ENCODE results near the gene CYFIP2.
A peak's percentile ranks its signal among the peaks of the same experiment; 100 is the strongest.

CYFIP2 gene

GRCh38 chr5:157327771-157328170 lies 61.8 kb downstream of the CYFIP2 start:
- no peak for DNase-seq

- DNase-seq: peak; percentile 51
Measured at GRCh38 chr5:157328277-157328912, 62.5 kb downstream of the CYFIP2 start.

GRCh38 chr5:157331807-157332206 lies 65.9 kb downstream of the CYFIP2 start:
- no peak for DNase-seq

GRCh38 chr5:157335534-157336422 lies 69.9 kb downstream of the CYFIP2 start:
- no peak for DNase-seq

- DNase-seq: no peak
Measured at GRCh38 chr5:157336423-157336744, 70.5 kb downstream of the CYFIP2 start.

- DNase-seq: no peak
Measured at GRCh38 chr5:157339409-157339808, 73.5 kb downstream of the CYFIP2 start.

- DNase-seq: peak; percentile 28
Measured at GRCh38 chr5:157342822-157343402, 77.0 kb downstream of the CYFIP2 start.

- no peak for DNase-seq
Measured at GRCh38 chr5:157343842-157344790, 78.2 kb downstream of the CYFIP2 start.

- DNase-seq: no peak
Measured at GRCh38 chr5:157345067-157345466, 79.1 kb downstream of the CYFIP2 start.

GRCh38 chr5:157345485-157345884 lies 79.6 kb downstream of the CYFIP2 start:
- no peak for DNase-seq

- no peak for DNase-seq
Measured at GRCh38 chr5:157347301-157348048, 81.6 kb downstream of the CYFIP2 start.

- no peak for DNase-seq
Measured at GRCh38 chr5:157348049-157348400, 82.1 kb downstream of the CYFIP2 start.

GRCh38 chr5:157350939-157351801 lies 85.2 kb downstream of the CYFIP2 start:
- DNase-seq: no peak

GRCh38 chr5:157351802-157352092 lies 85.8 kb downstream of the CYFIP2 start:
- DNase-seq: no peak

GRCh38 chr5:157352756-157353340 lies 86.9 kb downstream of the CYFIP2 start:
- no peak for DNase-seq

- no peak for DNase-seq
Measured at GRCh38 chr5:157354800-157355199, 88.9 kb downstream of the CYFIP2 start.

GRCh38 chr5:157356576-157356975 lies 90.7 kb downstream of the CYFIP2 start:
- no peak for DNase-seq

GRCh38 chr5:157357823-157358222 lies 91.9 kb downstream of the CYFIP2 start:
- DNase-seq: no peak

GRCh38 chr5:157358871-157359270 lies 92.9 kb downstream of the CYFIP2 start:
- no peak for DNase-seq

- no peak for DNase-seq
Measured at GRCh38 chr5:157359356-157360055, 93.6 kb downstream of the CYFIP2 start.

All from activated naive CD4-positive, alpha-beta T cell treated with anti-CD3 and anti-CD28 coated beads, Interleukin-2, amount 50 U/mL, for 16 hours (primary cell).